H1 (cell line): ENCODE results near the gene TMCC1. TPM values are rescaled to one million over a fixed set of nuclear protein-coding genes. Genes with fewer than 3 reads are reported as not detected.

Experiments used
- CTCF ChIA-PET: fragments of 300-600 bp; sonication (Branson Sonifier 250); formaldehyde crosslinking; loops from one replicate; lab custom pipeline; 2021; ENCODE audit not compliant: partially characterized antibody; lab: Charles Lee
- POLR2A ChIA-PET: fragments of 300-600 bp; sonication (Branson Sonifier 250); formaldehyde crosslinking; loops from one replicate; lab custom pipeline; 2021; ENCODE audit warnings: inconsistent platforms; ENCODE audit not compliant: partially characterized antibody; lab: Charles Lee
- DNase-seq, 2 experiments: peaks; one replicate each; pipeline versions ENCODE4 v3.0.0 to v3.0.0-alpha.2; 2010 to 2022; ENCODE audit warnings: low spot score in 2 of 2, low read depth in 1 of 2, mixed read lengths in 1 of 2
- FAIRE-seq: peaks from 2 replicates; lab custom pipeline; 2011; peaks lifted over from hg19 to GRCh38; lab: Jason Lieb, UNC
- H2AFZ ChIP-seq: 2 replicates; pipeline ENCODE4 v1.8.1; 2012; ENCODE audit warnings: low read length, inconsistent platforms
- H2AK5ac ChIP-seq: 2 replicates; pipeline ENCODE4 v1.6.1; 2013; ENCODE audit warnings: low read depth, low read length
- H2BK120ac ChIP-seq: replicated peaks from 2 replicates; pipeline ENCODE3; 2013; ENCODE audit warnings: low read depth, low read length, inconsistent platforms
- H2BK12ac ChIP-seq: 2 replicates; pipeline ENCODE4 v1.6.1; 2013; ENCODE audit warnings: low read depth, low read length
- H2BK15ac ChIP-seq: 2 replicates; pipeline ENCODE4 v1.6.1; 2013; ENCODE audit warnings: low read length
- H2BK20ac ChIP-seq: 2 replicates; pipeline ENCODE4 v1.6.1; 2013; ENCODE audit warnings: low read length
- H2BK5ac ChIP-seq: 2 replicates; pipeline ENCODE4 v1.6.1; 2013; ENCODE audit warnings: low read depth, low read length
- H3K14ac ChIP-seq: 2 replicates; pipeline ENCODE4 v1.6.1; 2013; ENCODE audit warnings: inconsistent platforms; ENCODE audit not compliant: insufficient read length
- H3K18ac ChIP-seq: 2 replicates; pipeline ENCODE4 v1.6.1; 2013; ENCODE audit warnings: low read length; ENCODE audit errors: extremely low read depth
- H3K23ac ChIP-seq: 2 replicates; pipeline ENCODE4 v1.6.1; 2013; ENCODE audit warnings: inconsistent platforms; ENCODE audit not compliant: insufficient read length
- H3K23me2 ChIP-seq: 2 replicates; pipeline ENCODE4 v1.6.1; 2013; ENCODE audit warnings: low read depth, low read length
- H3K27ac ChIP-seq: 2 replicates; pipeline ENCODE4 v1.6.1; 2011; ENCODE audit warnings: low read depth, low read length, inconsistent platforms
- H3K27me3 ChIP-seq, 4 experiments: replicated peaks in 1 of 4; 1 replicate in 1 of 4; 2 replicates in 3 of 4; pipeline versions ENCODE4 v1.6.1 to v1.8.1; 2011 to 2013; ENCODE audit warnings: low read length in 3 of 4, mild to moderate bottlenecking in 3 of 4, inconsistent platforms in 2 of 4, mixed read lengths in 2 of 4, moderate library complexity in 1 of 4; ENCODE audit not compliant: control insufficient read depth in 3 of 4, insufficient read depth in 3 of 4; ENCODE audit errors: extremely low read depth in 1 of 4
- H3K36me3 ChIP-seq, 4 experiments: 2 replicates each; pipeline versions ENCODE4 v1.6.1 to v1.8.1; 2011 to 2013; ENCODE audit warnings: mild to moderate bottlenecking in 4 of 4, low read length in 3 of 4, moderate library complexity in 2 of 4, control low read depth in 1 of 4, inconsistent platforms in 1 of 4; ENCODE audit not compliant: insufficient read depth in 4 of 4, control insufficient read depth in 2 of 4
- H3K4ac ChIP-seq: replicated peaks from 2 replicates; pipeline ENCODE3; 2013; ENCODE audit warnings: low read length, low read depth, mixed read lengths, inconsistent platforms; ENCODE audit not compliant: insufficient read length
- H3K4me1 ChIP-seq, 4 experiments: replicated peaks in 1 of 4; 1 replicate in 1 of 4; 2 replicates in 3 of 4; pipeline versions ENCODE4 v1.6.1 to v1.8.1; 2011 to 2013; ENCODE audit warnings: low read length in 3 of 4, inconsistent platforms in 2 of 4, mixed read lengths in 1 of 4; ENCODE audit not compliant: insufficient read depth in 4 of 4, control insufficient read depth in 3 of 4
- H3K4me2 ChIP-seq, 2 experiments: 2 replicates each; pipeline versions ENCODE4 v1.6.1 to v1.8.1; 2011 to 2013; ENCODE audit warnings: low read depth in 2 of 2, low read length in 2 of 2, control low read depth in 1 of 2, inconsistent platforms in 1 of 2, mild to moderate bottlenecking in 1 of 2; ENCODE audit not compliant: insufficient read depth in 1 of 2
- H3K4me3 ChIP-seq, 4 experiments: fragments of 200-600, 300-600 bp in 1 of 4; sonication (generic), shearing (Covaris generic), sonication (Bioruptor Twin) in 1 of 4; 2 replicates each; pipeline versions ENCODE4 v1.5.1 to v1.8.1; 2011 to 2016; ENCODE audit warnings: low read length in 4 of 4, low read depth in 3 of 4, control low read depth in 2 of 4, inconsistent platforms in 2 of 4, mild to moderate bottlenecking in 2 of 4, mixed read lengths in 1 of 4, moderate library complexity in 1 of 4; ENCODE audit not compliant: insufficient read depth in 2 of 4; ENCODE audit errors: extremely low read depth in 1 of 4
- H3K56ac ChIP-seq: replicated peaks from 2 replicates; pipeline ENCODE3; 2013; ENCODE audit warnings: low read depth, mild to moderate bottlenecking, mixed read lengths, low read length, inconsistent platforms; ENCODE audit not compliant: insufficient read length
- H3K79me1 ChIP-seq: 2 replicates; pipeline ENCODE4 v1.6.1; 2013; ENCODE audit warnings: low read depth, low read length, control low read depth
- H3K79me2 ChIP-seq, 2 experiments: 2 replicates each; pipeline versions ENCODE4 v1.6.1 to v1.8.1; 2012 to 2013; ENCODE audit warnings: low read length in 2 of 2, mild to moderate bottlenecking in 2 of 2, inconsistent platforms in 1 of 2; ENCODE audit not compliant: insufficient read depth in 2 of 2, control insufficient read depth in 1 of 2
- H3K9ac ChIP-seq, 4 experiments: replicated peaks in 1 of 4; 1 replicate in 1 of 4; 2 replicates in 3 of 4; pipeline versions ENCODE4 v1.6.1 to v1.8.1; 2011 to 2013; ENCODE audit warnings: low read depth in 3 of 4, low read length in 3 of 4, control low read depth in 2 of 4, mild to moderate bottlenecking in 2 of 4, moderate library complexity in 2 of 4, inconsistent platforms in 1 of 4; ENCODE audit errors: extremely low read depth in 1 of 4
- H3K9me3 ChIP-seq, 2 experiments: 2 replicates each; pipeline versions ENCODE4 v1.6.1 to v1.8.1; 2012 to 2013; ENCODE audit warnings: mild to moderate bottlenecking in 2 of 2, moderate library complexity in 2 of 2, control low read depth in 1 of 2, inconsistent platforms in 1 of 2, low read depth in 1 of 2, low read length in 1 of 2, mixed read lengths in 1 of 2; ENCODE audit not compliant: insufficient read depth in 2 of 2
- H4K20me1 ChIP-seq, 2 experiments: replicated peaks in 1 of 2; 2 replicates each; pipeline versions ENCODE3 to v1.8.1; 2011 to 2013; ENCODE audit warnings: inconsistent platforms in 2 of 2, low read length in 2 of 2, mild to moderate bottlenecking in 1 of 2; ENCODE audit not compliant: insufficient read depth in 2 of 2, control insufficient read depth in 1 of 2
- H4K5ac ChIP-seq: 2 replicates; pipeline ENCODE4 v1.6.1; 2013; ENCODE audit warnings: low read length, low read depth, mixed read lengths, inconsistent platforms; ENCODE audit not compliant: insufficient read length
- H4K8ac ChIP-seq: 2 replicates; pipeline ENCODE4 v1.8.0; 2013; ENCODE audit warnings: mild to moderate bottlenecking, moderate library complexity, low read length, inconsistent platforms; ENCODE audit not compliant: insufficient read depth; ENCODE audit errors: extremely low read depth
- H4K91ac ChIP-seq: replicated peaks from 2 replicates; pipeline ENCODE3; 2013; ENCODE audit warnings: low read length, mixed read lengths, inconsistent platforms; ENCODE audit not compliant: insufficient read length
- BRCA1 ChIP-seq: IDR thresholded peaks from 2 replicates; pipeline ENCODE4 v1.6.1; 2012; ENCODE audit warnings: low read depth, low read length, improper control_type of control experiment
- CBX8 ChIP-seq: fragments of 300-800, 300-1000 bp; sonication (generic); IDR thresholded peaks from 2 replicates; pipeline ENCODE4 v1.7.1; 2016; ENCODE audit warnings: low read depth, low read length, borderline replicate concordance
- HDAC2 ChIP-seq, 2 experiments: fragments of 300-600 bp in 1 of 2; sonication (generic) in 1 of 2; IDR thresholded peaks; 2 replicates each; pipeline ENCODE4 v1.6.1; 2011 to 2012; ENCODE audit warnings: low read depth in 2 of 2, low read length in 2 of 2, mild to moderate bottlenecking in 2 of 2, moderate library complexity in 2 of 2, borderline replicate concordance in 1 of 2, inconsistent platforms in 1 of 2
- NRF1 ChIP-seq: IDR thresholded peaks from 2 replicates; pipeline ENCODE4 v1.6.1; 2011; ENCODE audit warnings: mild to moderate bottlenecking, low read depth, low read length, improper control_type of control experiment
- POU5F1 ChIP-seq: IDR thresholded peaks from 2 replicates; pipeline ENCODE4 v1.6.1; 2011; ENCODE audit warnings: low read depth, mild to moderate bottlenecking, low read length, moderate library complexity
- RXRA ChIP-seq: IDR thresholded peaks from 2 replicates; pipeline ENCODE4 v1.6.1; 2011; ENCODE audit warnings: low read depth, mild to moderate bottlenecking, low read length, moderate library complexity; ENCODE audit not compliant: insufficient read depth
- TEAD4 ChIP-seq: IDR thresholded peaks from 2 replicates; pipeline ENCODE4 v1.6.1; 2012; ENCODE audit warnings: low read depth, low read length, inconsistent platforms, mixed read lengths
- WGBS, 2 experiments: shearing (Covaris generic) in 1 of 2; methylation state at CpG; one replicate each; pipeline versions ENCODE4 v1.1.6 to v1.1.7; 2013 to 2015; ENCODE audit warnings: low lambda C conversion rate in 2 of 2, mixed read lengths in 2 of 2, inconsistent platforms in 1 of 2, low coverage in 1 of 2, missing lambda C conversion rate in 1 of 2; ENCODE audit not compliant: insufficient replicate concordance in 2 of 2, insufficient coverage in 1 of 2, insufficient read length in 1 of 2; ENCODE audit errors: extremely low coverage in 1 of 2, missing lambda C conversion rate in 1 of 2; 5-methylcytosine and 5-hydroxymethylcytosine counted together
- polyA plus RNA-seq, 7 experiments: library from polyadenylated mRNA; depleted of rRNA in 3 of 7; stranded (reverse) in 5 of 7; unstranded in 2 of 7; fragments of >200 nt in 5 of 7; fragments of 200-250 nt in 2 of 7; gene quantifications; 1 replicate in 5 of 7; 2 replicates in 1 of 7; 4 replicates in 1 of 7; pipeline versions ENCODE4 v1.2.1 to v1.2.3, GENCODE V29; 2011 to 2013; ENCODE audit warnings: missing spikeins in 2 of 7, mixed read lengths in 2 of 7
- total RNA-seq: library from RNA; stranded (reverse); fragmentation: NEBNext Ultra II Directional; extraction: Animal tissue kit (Norgen Biotek cat#: 25700); gene quantifications from 2 replicates; pipeline ENCODE4 v1.2.1, GENCODE V29; 2021
- TF ChIP-seq, protein P1 (sequence below): IDR thresholded peaks from 2 replicates; pipeline ENCODE4 v1.6.1; 2012; ENCODE audit warnings: inconsistent platforms
- TF ChIP-seq, protein P2 (sequence below): IDR thresholded peaks from 2 replicates; pipeline ENCODE4 v1.6.1; 2011; ENCODE audit warnings: low read length, improper control_type of control experiment

Gene TMCC1
- total and polyA plus RNA-seq, 2 of the 8 experiments (the other 6 are each of a cell fraction or from before 2014, with no cell fraction given) = 10.4 to 27.1 TPM

DNA sequence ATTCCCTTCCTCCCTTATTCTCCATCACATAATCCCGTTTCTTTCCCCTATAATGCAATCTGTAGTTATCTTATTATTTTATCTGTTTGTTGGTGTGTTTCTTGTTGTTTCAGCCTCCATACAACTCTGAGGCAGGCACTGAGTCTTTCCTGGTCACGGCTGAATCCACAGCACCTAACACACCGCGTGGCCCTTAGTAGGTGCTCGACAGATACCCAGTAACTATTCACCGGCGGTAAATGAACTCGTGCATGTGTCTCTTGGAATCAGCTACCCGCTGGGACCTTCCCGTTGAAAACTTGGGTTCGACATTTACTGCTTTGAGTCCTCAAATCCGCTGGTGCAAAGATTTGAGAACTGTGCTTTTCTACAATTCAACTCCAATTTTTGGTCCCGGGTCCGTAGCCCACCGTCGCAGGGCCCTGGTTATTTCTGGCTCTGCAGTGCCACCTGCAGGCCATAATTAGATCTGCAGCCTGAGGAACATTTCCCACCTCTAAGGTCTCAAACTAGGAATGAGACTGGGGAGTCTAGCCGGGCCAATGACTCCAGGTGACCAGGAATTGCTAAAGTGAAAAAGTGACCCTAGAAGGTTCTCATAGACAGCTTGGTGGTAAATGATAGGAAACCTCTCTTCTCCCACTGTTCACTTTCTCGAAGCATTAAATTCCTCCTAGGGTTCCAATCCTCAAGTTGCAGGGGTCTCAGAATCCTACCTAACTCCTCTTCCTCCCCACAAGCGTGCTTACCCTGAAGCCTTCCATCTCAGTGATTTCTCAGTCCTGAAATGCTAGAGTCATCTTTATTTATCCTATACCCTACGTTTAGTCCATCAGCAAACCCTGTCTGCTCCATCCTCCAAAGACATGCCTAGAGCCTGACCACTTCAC lies 41.0 kb upstream of the TMCC1 start:
- Histone ChIP-seq H4K5ac (no peak overlapping the region), H2BK120ac (no peak overlapping the region), H3K14ac (no peak overlapping the region), H2AFZ (peak overlapping the region; percentile 95), H4K8ac (peak overlapping the region; percentile 75), H3K36me3 (no peaks in the 10 kb centered on the region), H3K4me1 (peaks cover 0 to 3% (median 0%) of the 10 kb centered on the region in 4 experiments; a peak in 2 of 7 replicates), H3K9ac (no peak overlapping the region), H3K79me1 (no peaks in the 10 kb centered on the region), H3K9me3 (peaks cover 0 to 6% of the 10 kb centered on the region in 2 experiments; a peak in 1 of 4 replicates), H2BK5ac (no peak overlapping the region), H3K56ac (no peak overlapping the region), H3K23me2 (no peaks in the 10 kb centered on the region), H3K27me3 (0 out of 7 replicates have a peak, but pooled peaks cover 0 to 5% (median under 1%) of the 10 kb centered on the region in 4 experiments), H3K23ac (no peak overlapping the region), H4K20me1 (no peaks in the 10 kb centered on the region), H3K4ac (no peak overlapping the region), H4K91ac (no peak overlapping the region), H3K4me2 (peak overlapping the region in 1 of 2 experiments; percentile 48; a peak in 2 of 4 replicates), H3K79me2 (no peaks in the 10 kb centered on the region), H2AK5ac (no peak overlapping the region), H3K18ac (no peak overlapping the region), H3K4me3 (no peak overlapping the region; a peak in 1 of 8 replicates), H2BK20ac (no peak overlapping the region), H2BK12ac (no peak overlapping the region), H3K27ac (no peak overlapping the region), H2BK15ac (0 out of 2 replicates have a peak overlapping the region, but pooled peaks have one; percentile 65)
- DNase-seq (peak in 1 of 2 experiments; percentile 64), FAIRE-seq (peak; percentile 85)
- WGBS, 2 experiments = 45 to 100% methylated on average over 1 to 20 of the region's 20 CpGs
- ChIA-PET CTCF (interaction anchor here (0.8 to 2.7 kb wide), 24 partner anchors 8 to 442 kb away, joined by 3 to 18 read pairs (median 4); no protein-coding TSS in a partner anchor), POLR2A (no interaction called here)
- TF ChIP-seq TEAD4 (0 out of 2 replicates have a peak, but pooled peaks have one; percentile 10), POU5F1 (no peak), NRF1 (no peak), RXRA (no peak), HDAC2 (IDR thresholded peaks at IDR 0.05; ENCODE audit: borderline replicate concordance in 1 of 2, low read depth in 2 of 2, low read length in 2 of 2) (no peak), BRCA1 (no peak), CBX8 (no peak)
- TF ChIP-seq, protein P1, sequence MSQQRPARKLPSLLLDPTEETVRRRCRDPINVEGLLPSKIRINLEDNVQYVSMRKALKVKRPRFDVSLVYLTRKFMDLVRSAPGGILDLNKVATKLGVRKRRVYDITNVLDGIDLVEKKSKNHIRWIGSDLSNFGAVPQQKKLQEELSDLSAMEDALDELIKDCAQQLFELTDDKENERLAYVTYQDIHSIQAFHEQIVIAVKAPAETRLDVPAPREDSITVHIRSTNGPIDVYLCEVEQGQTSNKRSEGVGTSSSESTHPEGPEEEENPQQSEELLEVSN = no peak
- TF ChIP-seq, protein P2, sequence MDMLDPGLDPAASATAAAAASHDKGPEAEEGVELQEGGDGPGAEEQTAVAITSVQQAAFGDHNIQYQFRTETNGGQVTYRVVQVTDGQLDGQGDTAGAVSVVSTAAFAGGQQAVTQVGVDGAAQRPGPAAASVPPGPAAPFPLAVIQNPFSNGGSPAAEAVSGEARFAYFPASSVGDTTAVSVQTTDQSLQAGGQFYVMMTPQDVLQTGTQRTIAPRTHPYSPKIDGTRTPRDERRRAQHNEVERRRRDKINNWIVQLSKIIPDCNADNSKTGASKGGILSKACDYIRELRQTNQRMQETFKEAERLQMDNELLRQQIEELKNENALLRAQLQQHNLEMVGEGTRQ = no peak
